Measurements from ENCODE around the gene ARHGAP8.

The ARHGAP8 gene

GRCh38 chr22:44802071-44802700 lies 49.8 kb downstream of the ARHGAP8 start:
- DNase-seq (ENCODE audit: low read depth in 2 of 2, low spot score in 1 of 2), result no peak

- no peak for DNase-seq (ENCODE audit: low read depth in 2 of 2, low spot score in 1 of 2)
Measured at GRCh38 chr22:44802956-44803355, 50.6 kb downstream of the ARHGAP8 start.

GRCh38 chr22:44804327-44804726 lies 52.0 kb downstream of the ARHGAP8 start:
- no peak for DNase-seq (ENCODE audit: low read depth in 2 of 2, low spot score in 1 of 2)

GRCh38 chr22:44805711-44806110 lies 53.3 kb downstream of the ARHGAP8 start:
- DNase-seq (ENCODE audit: low read depth in 2 of 2, low spot score in 1 of 2), result no peak

DNA sequence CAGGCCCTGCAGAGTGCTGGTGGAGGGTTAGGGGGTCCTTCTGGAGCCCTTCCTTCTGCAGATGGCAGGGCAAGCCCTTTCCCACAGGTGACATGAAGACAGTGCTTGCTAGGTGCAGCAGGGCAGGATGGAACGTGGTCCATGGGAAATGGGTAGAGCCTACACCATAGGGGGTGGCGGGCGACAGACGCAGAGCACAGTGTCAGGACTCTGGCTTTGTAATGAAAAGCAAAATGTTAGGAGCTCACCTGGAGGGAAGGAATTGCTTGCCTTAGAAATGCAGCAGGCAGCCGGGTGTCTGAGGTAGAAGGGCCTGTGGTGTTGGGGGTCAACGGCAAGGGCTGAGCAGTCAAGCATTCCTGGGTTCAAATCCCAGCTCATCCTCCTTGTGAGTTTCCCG lies 54.9 kb downstream of the ARHGAP8 start:
- no peak for DNase-seq (ENCODE audit: low read depth in 2 of 2, low spot score in 1 of 2)

- no peak for DNase-seq (ENCODE audit: low read depth in 2 of 2, low spot score in 1 of 2)
Measured at GRCh38 chr22:44807915-44808690, 55.7 kb downstream of the ARHGAP8 start.

DNA sequence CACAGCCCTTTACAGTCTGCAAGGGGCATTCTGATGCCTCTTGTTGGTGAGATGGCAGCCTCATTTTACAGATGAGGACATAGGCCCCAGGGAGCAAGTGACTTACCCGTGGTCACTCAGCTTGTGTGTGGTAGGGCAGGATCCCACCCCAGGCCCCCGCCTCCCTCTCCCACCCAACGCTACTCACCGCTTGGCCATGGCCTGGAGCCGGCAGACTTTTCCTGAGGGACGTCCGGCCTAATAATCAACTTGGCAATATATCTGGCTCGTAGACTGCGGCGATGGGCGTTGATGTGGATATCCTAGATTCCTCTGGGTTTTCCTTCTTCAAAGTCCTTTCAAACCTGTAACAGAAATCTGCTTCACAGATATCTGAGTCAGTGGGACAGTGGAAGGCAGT lies 57.1 kb downstream of the ARHGAP8 start:
- no peak for DNase-seq (ENCODE audit: low read depth in 2 of 2, low spot score in 1 of 2)

- DNase-seq (ENCODE audit: low read depth in 2 of 2, low spot score in 1 of 2), result no peak
Measured at GRCh38 chr22:44811141-44811540, 58.8 kb downstream of the ARHGAP8 start.

DNA sequence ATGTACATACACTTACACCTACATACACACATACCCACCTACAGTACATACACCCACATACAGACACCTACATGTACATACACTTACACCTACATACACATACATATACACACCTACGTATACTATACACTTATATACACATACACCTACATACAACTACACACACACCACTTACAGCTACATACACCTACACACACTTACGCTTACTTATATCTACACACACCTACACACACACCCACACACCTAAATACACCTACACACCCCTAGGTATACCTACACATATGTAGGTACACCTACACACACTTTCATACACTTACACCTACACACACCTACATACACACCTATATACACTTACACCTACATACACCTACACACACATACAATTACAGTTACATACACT lies 61.0 kb downstream of the ARHGAP8 start:
- DNase-seq (ENCODE audit: low read depth in 2 of 2, low spot score in 1 of 2), result no peak

DNA sequence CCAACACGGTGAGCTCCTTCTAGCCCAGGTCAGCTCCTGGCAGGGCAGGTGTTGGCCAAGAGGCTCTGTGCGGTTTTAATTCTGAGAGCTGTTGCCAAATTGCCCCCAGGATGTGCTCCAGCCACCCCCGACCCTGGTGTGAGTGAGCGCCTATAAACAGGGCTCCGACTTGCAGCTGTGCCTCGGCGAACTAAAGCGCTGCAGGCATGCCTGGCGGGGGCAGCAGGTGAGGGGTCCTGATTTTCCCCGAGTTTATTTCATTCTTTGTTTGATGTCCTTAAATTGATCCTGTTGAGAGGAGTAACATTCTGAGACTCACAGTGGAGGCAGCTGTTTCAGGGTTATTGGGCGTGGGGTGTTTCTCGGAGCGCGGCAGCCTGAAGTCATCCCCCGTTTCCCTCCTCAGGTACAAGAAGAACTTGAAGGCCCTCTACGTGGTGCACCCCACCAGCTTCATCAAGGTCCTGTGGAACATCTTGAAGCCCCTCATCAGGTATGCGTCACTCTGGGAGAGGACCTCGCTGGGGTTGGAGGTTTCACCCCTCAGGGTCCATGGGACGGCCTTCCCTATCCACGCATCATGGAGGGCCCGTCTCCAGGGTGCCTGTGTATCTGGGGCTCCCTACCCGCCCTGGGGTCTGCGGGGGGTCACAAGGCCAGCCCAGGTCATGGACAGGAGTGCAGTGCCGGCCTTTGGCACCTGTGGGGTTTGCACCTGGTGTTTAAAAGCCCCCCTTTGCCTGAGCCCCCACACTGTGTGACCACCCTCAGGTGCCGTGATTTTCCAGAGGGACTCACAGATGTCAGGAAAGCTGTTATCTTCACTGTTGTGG lies 62.1 kb downstream of the ARHGAP8 start:
- DNase-seq (ENCODE audit: low read depth in 2 of 2, low spot score in 1 of 2), result no peak

DNA sequence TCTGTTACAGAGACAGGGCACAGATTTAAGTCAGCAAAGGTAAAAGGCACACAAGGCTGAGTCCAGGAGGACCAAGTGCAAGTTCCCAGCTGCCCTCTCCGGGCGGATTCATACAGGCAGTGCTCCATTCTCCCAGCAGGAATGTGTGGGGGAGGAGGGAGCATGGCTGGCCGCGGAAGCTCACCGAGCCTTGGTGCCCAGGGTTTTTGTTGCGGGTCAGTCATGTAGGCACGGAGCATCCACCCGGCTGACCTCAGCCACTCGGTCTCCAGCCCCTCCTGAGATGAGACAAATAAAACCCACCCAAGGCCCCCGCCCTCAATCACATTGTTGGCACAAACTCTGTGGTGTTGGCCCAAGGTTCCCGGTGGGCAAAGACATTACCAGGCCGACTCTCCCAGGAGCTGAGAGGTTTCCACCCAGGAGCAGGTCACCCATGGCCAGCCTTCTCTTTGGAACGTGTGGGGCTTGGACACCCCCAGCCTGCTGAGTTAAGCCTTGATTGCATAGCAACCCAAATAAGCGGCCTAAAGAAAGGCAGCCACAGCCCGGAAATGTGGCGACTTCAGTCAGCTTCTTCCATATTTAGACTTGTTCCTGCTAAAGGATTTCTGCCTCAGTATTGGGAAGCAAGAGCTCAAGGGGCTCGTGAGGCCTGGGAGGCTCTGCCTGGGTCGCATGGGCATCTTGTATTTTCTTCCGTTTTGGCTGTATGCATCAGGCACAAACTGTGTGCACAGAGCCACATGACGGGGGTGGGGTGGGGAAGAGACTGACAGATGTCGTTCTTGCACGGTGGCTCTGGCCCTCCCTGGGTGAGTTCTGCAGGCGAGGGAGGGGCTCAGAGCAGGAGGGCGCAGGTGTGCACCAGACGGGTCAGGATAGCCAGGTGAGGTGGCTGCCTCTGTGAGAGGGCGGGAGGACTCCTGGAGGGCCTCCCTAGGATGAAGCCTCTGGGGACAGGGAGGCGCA lies 63.0 kb downstream of the ARHGAP8 start:
- no peak for DNase-seq (ENCODE audit: low read depth in 2 of 2, low spot score in 1 of 2)

GRCh38 chr22:44816141-44816540 lies 63.8 kb downstream of the ARHGAP8 start:
- no peak for DNase-seq (ENCODE audit: low read depth in 2 of 2, low spot score in 1 of 2)

DNA sequence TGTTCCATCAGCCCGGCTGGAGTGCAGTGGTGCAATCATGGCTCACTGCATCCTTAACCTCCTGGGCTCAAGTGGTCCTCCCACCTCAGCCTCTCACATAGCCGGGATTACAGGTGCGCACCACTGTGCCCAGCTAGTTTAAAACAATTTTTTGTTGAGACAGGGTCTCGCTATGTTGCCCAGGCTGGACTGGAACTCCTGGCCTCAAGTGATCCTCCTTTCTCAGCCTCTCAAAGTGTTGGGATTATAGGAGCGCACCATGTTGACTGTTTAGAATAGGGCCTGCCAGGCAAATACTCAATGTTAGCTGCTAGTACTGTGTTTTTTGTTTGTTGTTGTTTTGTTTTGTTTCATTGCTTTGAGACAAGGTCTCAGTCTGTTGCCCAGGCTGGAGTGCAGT lies 66.4 kb downstream of the ARHGAP8 start:
- DNase-seq (ENCODE audit: low read depth in 2 of 2, low spot score in 1 of 2), result no peak

GRCh38 chr22:44819966-44820631 lies 67.7 kb downstream of the ARHGAP8 start:
- no peak for DNase-seq (ENCODE audit: low read depth in 2 of 2, low spot score in 1 of 2)

- DNase-seq (ENCODE audit: low read depth in 2 of 2, low spot score in 1 of 2), result no peak
Measured at GRCh38 chr22:44821741-44822475, 69.5 kb downstream of the ARHGAP8 start.

- no peak for DNase-seq (ENCODE audit: low read depth in 2 of 2, low spot score in 1 of 2)
Measured at GRCh38 chr22:44822534-44822933, 70.2 kb downstream of the ARHGAP8 start.

GRCh38 chr22:44823396-44823795 lies 71.0 kb downstream of the ARHGAP8 start:
- no peak for DNase-seq (ENCODE audit: low read depth in 2 of 2, low spot score in 1 of 2)

DNA sequence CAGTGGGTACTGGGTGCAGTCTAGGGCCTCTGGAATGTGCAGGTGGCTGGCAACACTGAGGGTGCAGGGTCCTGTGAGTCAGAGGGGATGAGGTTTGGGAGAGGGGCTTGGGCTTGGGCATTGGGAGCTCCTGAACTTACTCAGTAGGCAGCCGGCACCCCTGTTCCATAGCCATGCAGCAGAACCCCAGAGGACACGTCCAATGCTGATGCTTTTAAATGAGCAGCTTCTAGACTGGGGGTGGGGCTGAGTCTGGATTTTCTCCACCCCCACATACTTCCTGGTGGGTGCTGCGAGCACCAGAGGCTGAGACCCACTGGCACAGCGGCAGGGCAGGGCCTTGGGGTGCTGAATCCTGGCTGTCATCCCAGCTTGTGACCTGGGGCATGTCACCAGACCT lies 71.4 kb downstream of the ARHGAP8 start:
- no peak for DNase-seq (ENCODE audit: low read depth in 2 of 2, low spot score in 1 of 2)

DNA sequence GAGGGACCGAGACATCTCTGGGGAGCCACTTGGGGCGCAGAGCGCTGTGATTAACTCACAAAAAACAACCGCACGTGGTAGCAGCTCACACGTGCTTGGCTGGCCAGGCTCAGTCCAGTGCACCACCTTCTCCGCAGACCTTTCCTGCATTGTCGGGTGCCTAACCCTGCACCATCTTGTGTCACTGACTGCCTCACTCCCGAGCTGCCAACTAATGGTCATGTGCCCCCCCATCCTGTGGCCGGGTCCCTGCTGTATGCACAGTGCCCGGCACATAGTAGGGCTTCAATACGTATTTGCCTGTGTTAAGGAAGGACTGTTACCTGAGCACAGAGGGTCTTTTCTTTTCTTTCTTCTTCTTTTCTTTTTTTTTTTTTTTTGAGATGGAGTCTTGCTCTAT lies 71.9 kb downstream of the ARHGAP8 start:
- no peak for DNase-seq (ENCODE audit: low read depth in 2 of 2, low spot score in 1 of 2)
